HEK293T (cell line): ENCODE measurements around the gene ACOT9.

Experiments
- CTCF ChIA-PET: fragments of 350-600 bp; formaldehyde crosslinking; extraction: SDS; loops from one replicate; lab custom pipeline; 2021; ENCODE audit warnings: antibody characterized with exemption, inconsistent platforms; lab: Yijun Ruan, JAX
- POLR2A ChIA-PET: fragments of 350-600 bp; formaldehyde crosslinking; extraction: SDS; loops from one replicate; lab custom pipeline; 2020; ENCODE audit warnings: antibody characterized with exemption, inconsistent platforms; lab: Yijun Ruan, JAX
- DNase-seq: peaks from one replicate; pipeline ENCODE4 v3.0.0; 2012; ENCODE audit warnings: mixed read lengths; ENCODE audit errors: extremely low spot score
- ARNT ChIP-seq: fragments of 450-650 bp; IDR thresholded peaks from 2 replicates; pipeline ENCODE4 v1.6.1; 2017; ENCODE audit warnings: mild to moderate bottlenecking
- BHLHE40 ChIP-seq: fragments of 450-650 bp; IDR thresholded peaks from 2 replicates; pipeline ENCODE4 v1.6.1; 2016; ENCODE audit warnings: mild to moderate bottlenecking, moderate library complexity, borderline replicate concordance
- CTBP1 ChIP-seq: fragments of 450-650 bp; IDR thresholded peaks from 2 replicates; pipeline ENCODE4 v1.6.1; 2016; ENCODE audit warnings: borderline replicate concordance
- ELF4 ChIP-seq: fragments of 450-650 bp; IDR thresholded peaks from 2 replicates; pipeline ENCODE4 v1.6.1; 2017; ENCODE audit warnings: antibody characterized with exemption
- FOXA1 ChIP-seq: fragments of 450-650 bp; IDR thresholded peaks from 2 replicates; pipeline ENCODE4 v1.6.1; 2016; ENCODE audit warnings: mild to moderate bottlenecking
- FOXK2 ChIP-seq: fragments of 450-650 bp; IDR thresholded peaks from 2 replicates; pipeline ENCODE4 v1.6.1; 2016; ENCODE audit warnings: mild to moderate bottlenecking
- FOXM1 ChIP-seq: fragments of 450-650 bp; IDR thresholded peaks from 2 replicates; pipeline ENCODE4 v1.6.1; 2017; ENCODE audit warnings: mild to moderate bottlenecking, borderline replicate concordance
- HDGF ChIP-seq: fragments of 450-650 bp; IDR thresholded peaks from 2 replicates; pipeline ENCODE4 v1.6.1; 2017; ENCODE audit warnings: antibody characterized with exemption, borderline replicate concordance
- L3MBTL2 ChIP-seq: fragments of 450-650 bp; conservative IDR thresholded peaks from 2 replicates; pipeline ENCODE4 v1.6.1; 2016; ENCODE audit warnings: mild to moderate bottlenecking
- LEF1 ChIP-seq: fragments of 450-650 bp; IDR thresholded peaks from 2 replicates; pipeline ENCODE4 v1.6.1; 2017; ENCODE audit warnings: mild to moderate bottlenecking, borderline replicate concordance
- NFRKB ChIP-seq: fragments of 450-650 bp; IDR thresholded peaks from 2 replicates; pipeline ENCODE4 v1.6.1; 2016; ENCODE audit warnings: mild to moderate bottlenecking, moderate library complexity
- PKNOX1 ChIP-seq: fragments of 450-650 bp; IDR thresholded peaks from 2 replicates; pipeline ENCODE4 v1.6.1; 2016
- SP1 ChIP-seq: fragments of 450-650 bp; IDR thresholded peaks from 2 replicates; pipeline ENCODE4 v1.6.1; 2017
- SUZ12 ChIP-seq: fragments of 450-650 bp; IDR thresholded peaks from 2 replicates; pipeline ENCODE4 v1.6.1; 2016; ENCODE audit warnings: mild to moderate bottlenecking
- TARDBP ChIP-seq: fragments of 450-650 bp; IDR thresholded peaks from 2 replicates; pipeline ENCODE4 v1.6.1; 2016
- ZNF384 ChIP-seq: fragments of 450-650 bp; IDR thresholded peaks from 2 replicates; pipeline ENCODE4 v1.6.1; 2016

The ACOT9 gene

DNA sequence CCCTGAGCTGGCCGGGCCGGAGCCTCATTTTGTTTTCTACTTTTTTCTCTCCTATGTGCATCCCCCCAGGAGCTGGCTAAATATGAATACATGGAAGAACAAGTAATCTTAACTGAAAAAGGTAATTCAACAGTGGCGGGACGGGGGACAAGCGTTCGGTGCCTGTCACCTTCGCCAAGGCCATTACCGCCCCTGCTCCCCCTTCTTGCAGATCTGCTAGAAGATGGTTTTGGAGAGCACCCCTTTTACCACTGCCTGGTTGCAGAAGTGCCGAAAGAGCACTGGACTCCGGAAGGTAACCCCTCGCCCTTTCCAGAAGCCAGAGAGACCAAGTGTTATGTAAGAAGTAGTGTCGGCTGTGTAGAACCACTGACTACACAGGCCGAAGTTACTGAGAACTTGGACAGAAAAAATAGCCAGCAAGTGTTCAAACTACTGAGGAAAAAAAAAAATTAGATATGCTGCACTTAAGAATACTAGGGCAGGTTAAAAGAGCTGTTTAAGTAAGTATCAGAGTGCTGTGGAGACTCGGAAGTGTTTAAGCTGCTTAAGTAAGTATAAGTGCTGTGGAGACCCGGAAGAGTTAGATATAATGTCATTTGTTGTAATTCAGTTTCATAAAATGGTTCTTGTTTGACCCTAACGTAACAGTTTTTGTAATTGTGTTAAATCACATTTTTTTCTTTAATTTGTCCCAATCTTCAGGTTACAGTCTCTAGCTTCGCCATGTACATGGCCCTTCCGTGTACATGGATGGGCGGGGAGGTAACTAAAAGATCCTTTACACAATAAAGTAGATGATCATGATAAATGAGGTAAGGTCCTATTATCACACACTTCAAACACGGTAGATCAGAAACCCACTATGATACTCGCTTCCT, 40.8 kb upstream of the ACOT9 start:
- CTCF ChIA-PET = interaction anchor here (0.6 to 2.3 kb wide), 5 partner anchors 43 to 969 kb away, joined by 3 to 26 read pairs (median 4); no protein-coding TSS in a partner anchor
- TF ChIP-seq NFRKB = no peak
- TF ChIP-seq ELF4 = no peak
- no peak for TF ChIP-seq TARDBP
- TF ChIP-seq FOXM1 = no peak
- no peak for TF ChIP-seq L3MBTL2
- TF ChIP-seq FOXK2 = no peak
- no peak for TF ChIP-seq CTBP1
- TF ChIP-seq ARNT = no peak
- TF ChIP-seq SUZ12 = no peak
- TF ChIP-seq FOXA1 = no peak
- no peak for TF ChIP-seq HDGF
- TF ChIP-seq ZNF384 = no peak
- TF ChIP-seq LEF1 = no peak
- no peak for TF ChIP-seq BHLHE40
- no peak for TF ChIP-seq SP1
- no peak for TF ChIP-seq PKNOX1
- POLR2A ChIA-PET = interaction anchor here (0.6 to 3.8 kb wide), 17 partner anchors 9 to 242 kb away, joined by 3 to 54 read pairs (median 4); partner anchors contain the start of gene ACOT9
- no peak for DNase-seq

DNA sequence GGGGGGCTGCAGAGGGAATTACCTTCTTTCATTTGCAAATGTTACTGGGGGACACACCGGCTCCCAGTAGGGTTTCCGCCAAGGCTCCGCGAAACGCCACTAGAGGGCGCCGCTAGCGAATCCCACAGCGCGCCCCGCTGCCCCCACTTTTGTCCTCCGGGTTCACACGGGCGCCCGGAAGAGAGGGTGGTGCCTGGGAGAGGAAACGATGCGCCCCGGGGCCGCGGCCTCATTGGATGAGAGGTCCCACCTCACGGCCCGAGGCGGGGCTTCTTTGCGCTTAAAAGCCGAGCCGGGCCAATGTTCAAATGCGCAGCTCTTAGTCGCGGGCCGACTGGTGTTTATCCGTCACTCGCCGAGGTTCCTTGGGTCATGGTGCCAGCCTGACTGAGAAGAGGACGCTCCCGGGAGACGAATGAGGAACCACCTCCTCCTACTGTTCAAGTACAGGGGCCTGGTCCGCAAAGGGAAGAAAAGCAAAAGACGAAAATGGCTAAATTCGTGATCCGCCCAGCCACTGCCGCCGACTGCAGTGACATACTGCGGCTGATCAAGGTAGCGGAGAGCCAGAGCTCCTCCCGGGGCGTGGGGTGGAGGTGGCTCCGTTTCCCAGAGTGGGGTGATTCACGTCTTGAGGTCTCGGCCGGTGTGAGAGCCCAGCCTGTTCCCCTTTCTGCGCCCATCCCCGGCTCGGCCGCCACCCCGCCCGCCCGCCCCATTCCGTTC, 40.0 kb upstream of the ACOT9 start, which contains the start of gene SAT1:
Gene SAT1 (plus strand): TSS at position 311 of the 726 bp plus-strand sequence. CDS start 179 bp downstream, at position 490.
- DNase-seq = peak; percentile 87

DNA sequence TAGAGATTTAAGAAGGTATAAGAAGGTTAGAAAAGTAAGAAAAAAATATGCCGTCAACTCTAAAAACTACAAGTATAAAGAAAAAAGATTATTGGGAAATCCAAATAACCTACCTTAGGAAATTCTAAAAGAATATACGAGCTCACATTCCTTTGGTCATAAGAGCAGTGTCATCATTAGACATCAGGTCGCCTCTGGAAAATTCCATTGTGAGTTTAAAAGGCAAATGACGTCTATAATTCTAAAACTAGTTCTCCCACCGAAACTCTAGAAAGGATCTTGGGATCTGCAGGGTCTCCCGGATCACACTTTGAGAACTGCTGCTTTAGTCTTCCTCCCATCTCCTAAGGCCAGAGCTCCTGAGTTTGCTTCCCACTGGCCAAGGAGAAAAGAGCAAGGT, 39.4 kb upstream of the ACOT9 start:
- ChIA-PET POLR2A (interaction anchor here (0.6 to 3.8 kb wide), 36 partner anchors 10 to 272 kb away, joined by 3 to 54 read pairs (median 4); partner anchors contain the start of genes ACOT9 and EIF2S3), CTCF (interaction anchor here (0.7 to 2.3 kb wide), 7 partner anchors 17 to 126 kb away, joined by 3 to 26 read pairs (median 4); no protein-coding TSS in a partner anchor)
- DNase-seq = no peak
- TF ChIP-seq SUZ12 (no peak), CTBP1 (no peak), ZNF384 (no peak), ELF4 (no peak), BHLHE40 (no peak), ARNT (no peak), TARDBP (no peak), SP1 (no peak), LEF1 (no peak), PKNOX1 (no peak)

More for the DNA sequence above, 40.0 kb upstream of the ACOT9 start, which contains the start of gene SAT1:
- TF ChIP-seq HDGF = no peak
- TF ChIP-seq ELF4 = peak; percentile 72
- no peak for TF ChIP-seq ZNF384
- ChIA-PET CTCF (interaction anchor here (0.7 to 2.3 kb wide), 8 partner anchors 17 to 126 kb away, joined by 3 to 26 read pairs (median 4); no protein-coding TSS in a partner anchor), POLR2A (interaction anchor here (0.6 to 3.8 kb wide), 37 partner anchors 8 to 271 kb away, joined by 3 to 54 read pairs (median 4); partner anchors contain the start of genes ACOT9 and EIF2S3)

DNA sequence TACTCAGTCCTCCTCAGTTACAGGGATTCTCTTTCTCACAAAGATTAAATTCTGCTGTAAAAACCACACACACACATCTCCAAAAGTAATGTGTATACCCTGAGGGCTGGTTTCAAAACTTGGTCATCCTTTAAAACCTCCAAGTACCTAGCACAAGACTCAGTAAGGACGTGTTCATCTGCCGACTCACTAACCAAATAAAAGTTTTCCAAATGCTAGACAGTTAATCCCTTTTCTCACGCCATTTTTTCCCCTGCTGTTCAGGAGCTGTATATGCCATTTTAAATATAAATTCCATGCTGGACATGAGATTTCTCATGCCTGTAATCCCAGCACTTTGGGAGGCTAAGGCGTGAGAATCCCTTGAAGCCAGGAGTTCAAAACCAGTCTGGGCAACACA, 35.9 kb upstream of the ACOT9 start:
- ChIA-PET POLR2A (no interaction called here), CTCF (interaction anchor here (0.6 to 1.7 kb wide), 3 partner anchors 21 to 983 kb away, joined by 3 to 4 read pairs (median 4); no protein-coding TSS in a partner anchor)
- no peak for DNase-seq
- TF ChIP-seq BHLHE40 (no peak), SUZ12 (no peak), FOXK2 (no peak), ZNF384 (no peak), ELF4 (no peak), L3MBTL2 (0 out of 2 replicates have a peak, but pooled peaks have one; percentile 27), ARNT (peak; percentile 88; the same call in 1 of the 2 replicates), SP1 (no peak), FOXA1 (no peak), FOXM1 (no peak), PKNOX1 (no peak), HDGF (no peak), CTBP1 (0 out of 2 replicates have a peak, but pooled peaks have one; percentile 59)

DNA sequence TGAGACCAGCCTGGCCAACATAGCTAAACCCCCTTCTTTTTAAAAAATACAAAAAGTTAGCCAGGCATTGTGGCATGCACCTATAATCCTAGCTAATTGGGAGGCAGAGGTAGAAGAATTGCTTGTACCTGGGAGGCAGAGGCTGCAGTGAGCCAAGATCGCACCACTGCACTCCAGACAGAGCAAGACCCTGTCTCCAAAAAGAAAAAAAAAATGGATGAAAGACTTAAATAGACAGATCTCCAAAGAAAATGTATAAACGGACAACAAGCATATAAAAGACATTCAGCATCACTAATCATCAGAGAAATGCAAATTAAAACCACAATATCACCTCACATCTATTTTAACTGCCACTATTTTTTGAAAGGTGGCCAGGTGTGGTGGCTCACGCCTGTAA, 33.3 kb upstream of the ACOT9 start:
- no peak for DNase-seq
- ChIA-PET POLR2A (no interaction called here), CTCF (no interaction called here)
- TF ChIP-seq TARDBP = no peak
- TF ChIP-seq FOXM1 = no peak
- TF ChIP-seq CTBP1 = no peak
- TF ChIP-seq PKNOX1 = no peak
- no peak for TF ChIP-seq BHLHE40
- TF ChIP-seq ZNF384 = no peak
- no peak for TF ChIP-seq FOXK2
- TF ChIP-seq SUZ12 = no peak
- TF ChIP-seq FOXA1 = no peak
- TF ChIP-seq ARNT = no peak
- no peak for TF ChIP-seq NFRKB
- no peak for TF ChIP-seq SP1
- TF ChIP-seq LEF1 = no peak
- TF ChIP-seq L3MBTL2 = no peak
- no peak for TF ChIP-seq HDGF
